ENCODE measurements around the gene PARVB.

PARVB gene

DNA sequence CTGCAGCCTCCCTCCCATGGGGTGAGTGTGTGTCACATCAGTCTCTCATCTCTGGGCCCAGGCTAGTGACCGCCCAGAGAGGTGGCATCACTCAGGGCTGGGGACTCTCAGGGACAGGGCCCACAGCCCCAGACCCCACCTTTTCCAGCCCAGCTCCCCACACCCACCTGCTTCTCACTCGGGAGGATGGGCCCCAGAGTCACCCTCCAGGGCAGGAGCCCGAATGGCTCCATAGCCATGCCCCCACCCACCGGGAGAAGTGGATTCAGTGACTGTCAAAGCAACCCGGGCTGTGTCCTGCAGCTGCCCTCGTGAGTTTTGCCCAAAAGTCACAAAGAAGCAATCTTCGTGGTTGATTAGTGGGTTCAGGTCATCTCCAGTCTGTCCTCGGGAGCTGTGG is 182.6 kb downstream of the PARVB start:
- no peak for DNase-seq

DNA sequence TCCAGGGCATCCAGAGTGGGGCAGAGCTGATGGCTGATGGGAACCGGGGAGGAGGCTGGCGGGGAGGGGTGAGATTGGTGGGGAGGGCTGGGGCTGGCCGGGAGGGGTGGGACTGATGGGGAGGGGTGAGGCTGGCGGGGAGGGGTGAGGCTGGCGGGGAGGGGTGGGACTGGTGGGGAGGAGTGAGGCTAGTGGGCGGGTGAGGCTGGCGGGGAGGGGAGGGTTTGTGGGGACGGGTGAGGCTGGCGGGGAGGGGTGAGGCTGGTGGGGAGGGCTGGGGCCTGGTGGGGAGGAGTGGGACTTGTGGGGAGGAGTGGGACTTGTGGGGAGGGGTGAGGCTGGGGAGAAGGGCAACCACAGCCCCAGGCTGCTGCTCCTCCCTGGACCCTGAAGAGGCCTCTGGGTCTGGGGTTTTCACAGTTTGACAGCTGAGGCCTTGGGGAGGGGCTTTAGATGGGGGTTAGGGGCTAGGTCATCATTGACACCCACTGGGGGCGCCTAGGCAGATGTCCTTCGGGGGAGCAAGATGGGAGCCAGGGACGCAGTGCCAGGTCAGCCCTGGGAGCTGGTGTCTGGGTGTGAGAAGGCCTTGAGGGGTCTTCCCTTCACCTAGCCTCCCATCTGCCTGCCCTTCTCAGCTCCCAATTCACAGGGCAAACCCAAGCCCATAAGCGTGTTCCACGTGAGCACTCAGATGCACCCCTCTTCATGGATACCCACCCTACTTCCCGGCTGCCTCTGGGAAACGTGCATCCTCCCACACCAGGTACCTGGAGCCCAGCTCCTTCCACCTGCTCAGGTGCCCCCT is 183.3 kb downstream of the PARVB start:
- no peak for DNase-seq

- no peak for DNase-seq
Observed at GRCh38 chr22:44207981-44208317, 183.8 kb downstream of the PARVB start.

DNA sequence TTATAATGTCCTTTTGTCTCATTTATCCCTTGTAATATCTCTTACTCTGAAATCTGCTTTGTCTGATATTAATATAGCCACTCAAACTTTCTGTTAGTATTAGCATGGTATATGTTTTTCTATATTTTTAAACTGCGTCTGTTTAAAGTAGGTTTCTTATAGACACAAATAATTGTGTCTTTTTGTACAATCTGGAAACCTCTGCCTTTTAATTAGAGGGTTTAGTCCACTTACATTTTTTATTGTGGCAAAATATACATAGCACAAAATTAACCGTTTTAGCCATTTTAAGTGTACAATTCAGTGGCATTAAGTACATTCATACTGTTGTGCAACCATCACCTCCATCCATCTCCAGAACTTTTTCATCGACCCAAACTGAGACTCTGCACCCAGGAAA is 185.2 kb downstream of the PARVB start:
- no peak for DNase-seq

- no peak for DNase-seq
Observed at GRCh38 chr22:44210722-44211121, 186.6 kb downstream of the PARVB start.

GRCh38 chr22:44211256-44211945 is 187.3 kb downstream of the PARVB start:
- peak; percentile 42 for DNase-seq

DNA sequence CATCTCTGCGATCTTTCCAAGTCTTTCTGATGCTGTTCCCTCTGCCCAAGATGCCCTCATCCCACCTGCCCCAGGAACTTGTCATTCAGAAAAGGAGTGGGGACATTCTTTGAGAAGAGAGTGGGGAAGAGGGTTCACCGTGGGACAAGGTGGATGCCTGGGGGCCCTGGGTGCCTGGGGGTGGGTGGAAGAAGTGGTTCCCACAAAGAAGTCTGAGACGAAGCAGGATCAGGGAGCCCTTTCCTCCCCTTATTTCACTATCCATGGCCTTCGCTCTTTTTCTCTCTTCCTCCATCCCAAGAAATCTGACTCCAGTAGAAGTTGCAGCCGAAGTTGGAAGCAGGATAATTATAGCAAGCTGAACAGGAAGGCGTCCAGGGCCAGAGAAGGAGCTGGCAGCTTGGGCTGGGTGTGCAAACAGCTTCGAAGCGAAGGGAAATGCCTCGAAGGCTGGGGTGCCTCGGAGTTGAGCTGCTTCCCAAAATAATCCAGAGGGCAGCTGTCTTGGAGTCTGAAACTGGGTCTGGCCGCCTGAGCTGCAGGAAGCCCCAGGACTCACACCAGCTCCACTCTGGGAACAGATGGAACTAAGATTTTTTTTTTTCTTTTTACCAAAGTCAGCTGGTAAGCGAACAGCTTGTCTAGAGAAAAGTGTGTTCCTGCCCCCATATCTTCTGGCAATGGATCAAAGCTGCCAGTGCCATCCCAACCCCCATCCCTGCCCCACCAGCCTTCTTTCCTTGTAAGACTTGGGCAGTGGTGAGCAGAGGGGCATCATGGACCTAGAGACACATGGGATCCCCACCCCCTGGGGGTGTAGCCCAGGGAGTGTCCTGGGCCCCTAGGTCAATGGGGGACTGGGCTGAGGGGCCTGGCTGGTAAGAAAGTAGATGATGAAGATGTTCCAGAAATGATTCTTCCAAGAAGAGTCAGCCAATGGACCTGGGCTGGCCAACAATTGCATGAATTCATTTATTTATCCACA is 188.1 kb downstream of the PARVB start:
- no peak for DNase-seq

DNA sequence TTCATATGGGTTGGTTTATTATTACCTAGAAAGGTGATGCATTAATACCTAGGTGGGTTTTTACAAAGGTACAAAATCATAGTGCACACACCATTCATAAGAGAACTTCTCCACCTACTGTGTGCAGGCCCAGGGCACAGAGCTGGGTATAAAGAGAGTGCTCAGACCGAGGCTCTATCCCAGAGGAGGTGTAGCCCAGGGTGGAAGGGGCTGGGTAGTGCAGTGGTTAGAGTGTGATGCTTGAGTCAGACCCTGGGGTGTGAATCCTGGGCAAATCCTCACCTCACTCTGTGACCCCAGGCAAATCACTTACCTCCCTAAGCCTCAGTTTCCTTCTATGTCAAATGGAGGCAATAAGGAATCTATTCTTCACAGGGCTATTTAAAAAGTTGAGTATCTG is 188.8 kb downstream of the PARVB start:
- no peak for DNase-seq

- DNase-seq, result no peak
Observed at GRCh38 chr22:44213489-44214043, 189.5 kb downstream of the PARVB start.

- DNase-seq, result no peak
Observed at GRCh38 chr22:44214187-44214586, 190.1 kb downstream of the PARVB start.

DNA sequence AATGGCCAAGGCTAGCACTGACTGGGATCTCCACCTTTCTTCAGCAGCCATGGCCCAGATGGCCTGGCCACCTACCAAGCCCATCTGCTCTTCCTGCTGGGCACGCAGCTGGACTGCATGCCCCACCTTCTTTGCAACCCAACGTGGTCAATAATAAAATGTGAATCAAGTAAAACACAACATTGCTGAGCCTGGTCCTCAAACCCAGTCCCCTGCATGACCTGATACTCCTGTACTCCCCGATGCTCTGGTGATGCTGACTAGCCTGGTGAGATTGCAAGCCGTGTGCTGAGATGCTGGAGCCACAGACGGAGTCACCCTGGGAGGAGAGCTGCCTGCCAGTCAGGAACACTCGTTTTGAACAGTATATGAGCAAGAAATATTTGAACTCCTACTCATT is 190.7 kb downstream of the PARVB start:
- DNase-seq, result no peak

- no peak for DNase-seq
Observed at GRCh38 chr22:44215287-44215686, 191.2 kb downstream of the PARVB start.

DNA sequence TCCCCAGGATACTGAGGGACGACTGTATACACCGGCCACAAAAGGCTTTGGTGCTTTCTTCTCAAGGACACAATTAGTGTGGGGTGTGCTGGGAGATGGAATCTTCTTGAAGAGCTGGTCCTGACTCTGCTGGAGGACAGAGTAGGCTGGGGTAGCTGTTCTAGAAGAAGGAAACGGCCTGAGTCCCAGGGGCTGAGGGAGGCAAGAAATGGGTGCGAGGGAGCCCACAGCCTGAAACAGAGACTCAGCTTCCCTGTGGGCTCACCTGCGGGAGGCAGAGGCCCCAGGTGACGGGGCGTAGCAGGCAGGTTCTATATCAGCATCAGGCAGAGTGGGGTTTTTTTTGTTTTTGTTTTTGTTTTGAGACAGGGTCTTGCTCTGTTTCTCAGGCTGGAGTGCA is 193.2 kb downstream of the PARVB start:
- DNase-seq, result no peak

GRCh38 chr22:44218071-44218470 is 194.0 kb downstream of the PARVB start:
- no peak for DNase-seq

DNA sequence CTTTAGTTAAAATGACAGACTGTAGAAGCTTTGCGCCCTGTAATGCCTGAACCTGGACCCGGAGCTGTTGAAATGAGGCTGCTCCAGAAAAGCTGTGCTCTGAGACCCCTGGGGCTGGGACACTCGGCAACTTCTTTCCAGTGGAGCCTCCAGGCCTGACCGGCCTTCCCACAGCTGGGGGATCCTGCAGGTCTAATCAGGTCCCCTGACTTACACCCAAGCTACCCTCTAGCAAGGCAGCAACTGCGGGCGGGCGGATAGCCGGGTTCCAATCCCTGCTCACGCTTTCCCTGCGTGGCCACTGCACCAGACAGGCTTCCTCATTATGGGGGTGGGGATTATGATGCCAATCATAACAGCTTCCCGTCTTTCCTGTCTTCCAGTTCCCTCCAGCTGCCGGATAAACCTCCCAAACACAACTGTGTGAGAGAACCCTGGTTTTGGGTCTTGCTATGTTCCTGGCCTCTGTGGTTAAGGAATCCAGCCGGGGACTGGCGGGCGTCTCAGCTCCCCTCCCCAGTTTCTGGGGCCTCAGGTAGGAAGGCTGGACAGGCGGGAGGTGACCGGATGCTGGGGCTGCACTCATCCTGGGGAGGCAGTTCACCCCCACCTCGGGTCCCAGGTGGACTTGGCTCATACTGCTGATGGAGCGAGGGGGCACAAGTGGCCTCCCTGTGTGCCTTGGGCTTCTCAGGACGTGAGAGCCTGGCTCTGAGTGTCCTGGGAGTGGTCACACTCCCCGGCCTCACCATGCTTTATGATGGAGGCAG is 195.2 kb downstream of the PARVB start:
- DNase-seq, result no peak

GRCh38 chr22:44220727-44221680 is 196.9 kb downstream of the PARVB start:
- DNase-seq, result no peak

DNA sequence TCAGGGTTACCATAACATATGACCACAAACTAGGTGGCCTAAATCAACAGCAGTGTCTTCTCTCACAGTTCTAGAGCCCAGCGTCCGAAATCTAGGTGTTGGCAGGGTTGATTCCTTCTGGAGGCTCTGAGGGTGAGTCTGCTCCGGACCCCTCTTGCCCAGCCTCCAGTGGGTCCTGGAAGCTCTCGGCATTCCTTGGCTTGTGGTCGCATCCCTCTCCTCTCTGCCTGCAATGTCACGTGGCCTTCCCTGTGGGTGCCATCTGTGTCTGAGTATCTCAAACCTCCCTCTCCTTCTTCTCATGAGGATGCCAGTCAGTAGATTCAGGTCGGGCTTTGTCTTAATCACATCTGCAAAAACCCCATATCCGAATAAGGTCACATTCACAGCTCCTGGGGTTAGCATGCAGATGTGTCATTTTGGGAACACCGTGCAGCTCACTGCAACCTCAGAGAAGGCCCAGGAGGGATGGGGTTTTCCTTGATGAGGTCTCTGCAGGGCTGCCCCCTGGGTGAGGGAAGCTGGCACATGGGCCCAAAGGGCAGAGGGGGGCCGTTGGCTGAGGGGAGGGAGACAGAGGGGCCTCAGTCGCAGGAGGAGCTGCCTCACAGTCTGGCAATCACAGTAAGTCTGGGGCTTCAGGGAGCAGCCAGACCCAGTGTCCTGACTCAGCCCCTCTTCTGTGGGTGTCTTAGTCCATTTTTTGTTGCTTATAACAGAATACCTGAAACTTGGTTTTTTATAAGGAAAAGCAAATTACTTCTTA is 197.8 kb downstream of the PARVB start:
- DNase-seq, result no peak

Measured in hematopoietic multipotent progenitor cell treated with erythropoietin and hydrocortisone succinate and interleukin-3 and kit ligand, for 4 days (in vitro differentiated cells).